ENCODE measurements around the gene HEBP2. TPM values are rescaled to one million over a fixed set of nuclear protein-coding genes. Genes with fewer than 3 reads are reported as not detected.

HEBP2 gene
- total and polyA plus RNA-seq, 2 experiments from 2014 or later = 25.6 to 118 TPM

DNA sequence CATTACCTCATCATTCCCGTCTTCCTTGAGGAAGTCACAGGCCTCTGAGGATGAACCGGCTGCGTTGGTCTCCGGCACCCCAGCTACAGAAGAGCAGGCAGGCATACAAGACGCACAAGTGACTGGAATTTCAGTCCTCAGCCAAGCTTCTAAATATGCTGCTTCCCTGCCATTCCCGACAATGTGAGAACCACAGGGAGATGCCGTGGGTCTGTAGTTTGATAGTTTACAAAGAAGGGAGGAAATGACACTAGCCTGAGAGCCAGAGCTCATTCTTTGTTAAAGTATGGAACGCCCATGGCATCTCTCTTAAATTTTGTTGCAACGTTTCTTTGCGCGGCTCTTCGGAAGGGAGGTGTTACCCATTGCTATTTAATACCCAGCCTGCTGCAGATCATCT lies 25.7 kb downstream of the HEBP2 start:
- H3K36me3 ChIP-seq (ENCODE audit: insufficient read depth) = no peaks in the 10 kb centered on the region
- Mint-ChIP-seq H3K27ac (0 out of 2 replicates have a peak overlapping the region, but pooled peaks have one; percentile 17), H3K27me3 (ENCODE audit: insufficient read depth, low read depth, poor library complexity) (peaks cover 2% of the 10 kb centered on the region), H3K36me3 (ENCODE audit: low read depth) (peaks cover 14% of the 10 kb centered on the region), H3K4me1 (peaks cover 19% of the 10 kb centered on the region), H3K4me3 (no peak overlapping the region), H3K9me3 (no peaks in the 10 kb centered on the region)
- ATAC-seq = peak; percentile 19; the same call in 1 of the 3 replicates
- H3K27me3 ChIP-seq (ENCODE audit: insufficient read depth) = no peaks in the 10 kb centered on the region
- H3K9me2 ChIP-seq (ENCODE audit: insufficient read depth) = no peaks in the 10 kb centered on the region
- 0 out of 2 replicates have a peak, but pooled peaks cover 7% of the 10 kb centered on the region for H3F3A ChIP-seq (replicated peaks; ENCODE audit: low read depth)
- H3K27ac ChIP-seq (ENCODE audit: low read depth) = 0 out of 2 replicates have a peak overlapping the region, but pooled peaks have one; percentile 2
- H3K4me1 ChIP-seq (ENCODE audit: insufficient read depth) = no peaks in the 10 kb centered on the region
- no peak overlapping the region for H3K4me2 ChIP-seq
- DNase-seq (ENCODE audit: low spot score) = peak; percentile 8
- H3K4me3 ChIP-seq = no peak overlapping the region
- TF ChIP-seq EZH2phosphoT487 (IDR thresholded peaks at IDR 0.05; ENCODE audit: unreplicated experiment) = no peak
- no peak for TF ChIP-seq EZH2 (IDR thresholded peaks at IDR 0.05; ENCODE audit: low read depth, unreplicated experiment)
- no peak for TF ChIP-seq ZNF114 (CRISPR knock-in tag; IDR thresholded peaks at IDR 0.05)
- TF ChIP-seq POLR2AphosphoS5 (IDR thresholded peaks at IDR 0.05; ENCODE audit: low read depth) = no peak
- TF ChIP-seq, protein P1, sequence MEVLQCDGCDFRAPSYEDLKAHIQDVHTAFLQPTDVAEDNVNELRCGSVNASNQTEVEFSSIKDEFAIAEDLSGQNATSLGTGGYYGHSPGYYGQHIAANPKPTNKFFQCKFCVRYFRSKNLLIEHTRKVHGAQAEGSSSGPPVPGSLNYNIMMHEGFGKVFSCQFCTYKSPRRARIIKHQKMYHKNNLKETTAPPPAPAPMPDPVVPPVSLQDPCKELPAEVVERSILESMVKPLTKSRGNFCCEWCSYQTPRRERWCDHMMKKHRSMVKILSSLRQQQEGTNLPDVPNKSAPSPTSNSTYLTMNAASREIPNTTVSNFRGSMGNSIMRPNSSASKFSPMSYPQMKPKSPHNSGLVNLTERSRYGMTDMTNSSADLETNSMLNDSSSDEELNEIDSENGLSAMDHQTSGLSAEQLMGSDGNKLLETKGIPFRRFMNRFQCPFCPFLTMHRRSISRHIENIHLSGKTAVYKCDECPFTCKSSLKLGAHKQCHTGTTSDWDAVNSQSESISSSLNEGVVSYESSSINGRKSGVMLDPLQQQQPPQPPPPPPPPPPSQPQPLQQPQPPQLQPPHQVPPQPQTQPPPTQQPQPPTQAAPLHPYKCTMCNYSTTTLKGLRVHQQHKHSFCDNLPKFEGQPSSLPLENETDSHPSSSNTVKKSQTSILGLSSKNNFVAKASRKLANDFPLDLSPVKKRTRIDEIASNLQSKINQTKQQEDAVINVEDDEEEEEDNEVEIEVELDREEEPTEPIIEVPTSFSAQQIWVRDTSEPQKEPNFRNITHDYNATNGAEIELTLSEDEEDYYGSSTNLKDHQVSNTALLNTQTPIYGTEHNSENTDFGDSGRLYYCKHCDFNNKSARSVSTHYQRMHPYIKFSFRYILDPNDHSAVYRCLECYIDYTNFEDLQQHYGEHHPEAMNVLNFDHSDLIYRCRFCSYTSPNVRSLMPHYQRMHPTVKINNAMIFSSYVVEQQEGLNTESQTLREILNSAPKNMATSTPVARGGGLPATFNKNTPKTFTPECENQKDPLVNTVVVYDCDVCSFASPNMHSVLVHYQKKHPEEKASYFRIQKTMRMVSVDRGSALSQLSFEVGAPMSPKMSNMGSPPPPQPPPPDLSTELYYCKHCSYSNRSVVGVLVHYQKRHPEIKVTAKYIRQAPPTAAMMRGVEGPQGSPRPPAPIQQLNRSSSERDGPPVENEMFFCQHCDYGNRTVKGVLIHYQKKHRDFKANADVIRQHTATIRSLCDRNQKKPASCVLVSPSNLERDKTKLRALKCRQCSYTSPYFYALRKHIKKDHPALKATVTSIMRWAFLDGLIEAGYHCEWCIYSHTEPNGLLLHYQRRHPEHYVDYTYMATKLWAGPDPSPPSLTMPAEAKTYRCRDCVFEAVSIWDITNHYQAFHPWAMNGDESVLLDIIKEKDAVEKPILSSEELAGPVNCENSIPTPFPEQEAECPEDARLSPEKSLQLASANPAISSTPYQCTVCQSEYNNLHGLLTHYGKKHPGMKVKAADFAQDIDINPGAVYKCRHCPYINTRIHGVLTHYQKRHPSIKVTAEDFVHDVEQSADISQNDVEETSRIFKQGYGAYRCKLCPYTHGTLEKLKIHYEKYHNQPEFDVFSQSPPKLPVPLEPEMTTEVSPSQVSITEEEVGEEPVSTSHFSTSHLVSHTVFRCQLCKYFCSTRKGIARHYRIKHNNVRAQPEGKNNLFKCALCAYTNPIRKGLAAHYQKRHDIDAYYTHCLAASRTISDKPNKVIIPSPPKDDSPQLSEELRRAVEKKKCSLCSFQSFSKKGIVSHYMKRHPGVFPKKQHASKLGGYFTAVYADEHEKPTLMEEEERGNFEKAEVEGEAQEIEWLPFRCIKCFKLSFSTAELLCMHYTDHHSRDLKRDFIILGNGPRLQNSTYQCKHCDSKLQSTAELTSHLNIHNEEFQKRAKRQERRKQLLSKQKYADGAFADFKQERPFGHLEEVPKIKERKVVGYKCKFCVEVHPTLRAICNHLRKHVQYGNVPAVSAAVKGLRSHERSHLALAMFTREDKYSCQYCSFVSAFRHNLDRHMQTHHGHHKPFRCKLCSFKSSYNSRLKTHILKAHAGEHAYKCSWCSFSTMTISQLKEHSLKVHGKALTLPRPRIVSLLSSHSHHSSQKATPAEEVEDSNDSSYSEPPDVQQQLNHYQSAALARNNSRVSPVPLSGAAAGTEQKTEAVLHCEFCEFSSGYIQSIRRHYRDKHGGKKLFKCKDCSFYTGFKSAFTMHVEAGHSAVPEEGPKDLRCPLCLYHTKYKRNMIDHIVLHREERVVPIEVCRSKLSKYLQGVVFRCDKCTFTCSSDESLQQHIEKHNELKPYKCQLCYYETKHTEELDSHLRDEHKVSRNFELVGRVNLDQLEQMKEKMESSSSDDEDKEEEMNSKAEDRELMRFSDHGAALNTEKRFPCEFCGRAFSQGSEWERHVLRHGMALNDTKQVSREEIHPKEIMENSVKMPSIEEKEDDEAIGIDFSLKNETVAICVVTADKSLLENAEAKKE (CRISPR knock-in tag; IDR thresholded peaks at IDR 0.05) = no peak
- TF ChIP-seq JUNB (IDR thresholded peaks at IDR 0.05; ENCODE audit: unreplicated experiment) = no peak
- no peak for TF ChIP-seq STAT1 (IDR thresholded peaks at IDR 0.05; ENCODE audit: unreplicated experiment)
- no peak for TF ChIP-seq NANOG (IDR thresholded peaks at IDR 0.05; ENCODE audit: borderline replicate concordance)
- no peak for TF ChIP-seq CREB1 (CRISPR knock-in tag; IDR thresholded peaks at IDR 0.05; ENCODE audit: low read depth)
- TF ChIP-seq, protein P2, sequence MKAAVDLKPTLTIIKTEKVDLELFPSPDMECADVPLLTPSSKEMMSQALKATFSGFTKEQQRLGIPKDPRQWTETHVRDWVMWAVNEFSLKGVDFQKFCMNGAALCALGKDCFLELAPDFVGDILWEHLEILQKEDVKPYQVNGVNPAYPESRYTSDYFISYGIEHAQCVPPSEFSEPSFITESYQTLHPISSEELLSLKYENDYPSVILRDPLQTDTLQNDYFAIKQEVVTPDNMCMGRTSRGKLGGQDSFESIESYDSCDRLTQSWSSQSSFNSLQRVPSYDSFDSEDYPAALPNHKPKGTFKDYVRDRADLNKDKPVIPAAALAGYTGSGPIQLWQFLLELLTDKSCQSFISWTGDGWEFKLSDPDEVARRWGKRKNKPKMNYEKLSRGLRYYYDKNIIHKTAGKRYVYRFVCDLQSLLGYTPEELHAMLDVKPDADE (IDR thresholded peaks at IDR 0.05) = no peak
- TF ChIP-seq ZNF331 (CRISPR knock-in tag; IDR thresholded peaks at IDR 0.05; ENCODE audit: low read depth) = no peak
- TF ChIP-seq, protein P3, sequence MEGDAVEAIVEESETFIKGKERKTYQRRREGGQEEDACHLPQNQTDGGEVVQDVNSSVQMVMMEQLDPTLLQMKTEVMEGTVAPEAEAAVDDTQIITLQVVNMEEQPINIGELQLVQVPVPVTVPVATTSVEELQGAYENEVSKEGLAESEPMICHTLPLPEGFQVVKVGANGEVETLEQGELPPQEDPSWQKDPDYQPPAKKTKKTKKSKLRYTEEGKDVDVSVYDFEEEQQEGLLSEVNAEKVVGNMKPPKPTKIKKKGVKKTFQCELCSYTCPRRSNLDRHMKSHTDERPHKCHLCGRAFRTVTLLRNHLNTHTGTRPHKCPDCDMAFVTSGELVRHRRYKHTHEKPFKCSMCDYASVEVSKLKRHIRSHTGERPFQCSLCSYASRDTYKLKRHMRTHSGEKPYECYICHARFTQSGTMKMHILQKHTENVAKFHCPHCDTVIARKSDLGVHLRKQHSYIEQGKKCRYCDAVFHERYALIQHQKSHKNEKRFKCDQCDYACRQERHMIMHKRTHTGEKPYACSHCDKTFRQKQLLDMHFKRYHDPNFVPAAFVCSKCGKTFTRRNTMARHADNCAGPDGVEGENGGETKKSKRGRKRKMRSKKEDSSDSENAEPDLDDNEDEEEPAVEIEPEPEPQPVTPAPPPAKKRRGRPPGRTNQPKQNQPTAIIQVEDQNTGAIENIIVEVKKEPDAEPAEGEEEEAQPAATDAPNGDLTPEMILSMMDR (conservative IDR thresholded peaks at IDR 0.05; ENCODE audit: low read depth in 2 of 2) = no peak
- TF ChIP-seq, protein P4, sequence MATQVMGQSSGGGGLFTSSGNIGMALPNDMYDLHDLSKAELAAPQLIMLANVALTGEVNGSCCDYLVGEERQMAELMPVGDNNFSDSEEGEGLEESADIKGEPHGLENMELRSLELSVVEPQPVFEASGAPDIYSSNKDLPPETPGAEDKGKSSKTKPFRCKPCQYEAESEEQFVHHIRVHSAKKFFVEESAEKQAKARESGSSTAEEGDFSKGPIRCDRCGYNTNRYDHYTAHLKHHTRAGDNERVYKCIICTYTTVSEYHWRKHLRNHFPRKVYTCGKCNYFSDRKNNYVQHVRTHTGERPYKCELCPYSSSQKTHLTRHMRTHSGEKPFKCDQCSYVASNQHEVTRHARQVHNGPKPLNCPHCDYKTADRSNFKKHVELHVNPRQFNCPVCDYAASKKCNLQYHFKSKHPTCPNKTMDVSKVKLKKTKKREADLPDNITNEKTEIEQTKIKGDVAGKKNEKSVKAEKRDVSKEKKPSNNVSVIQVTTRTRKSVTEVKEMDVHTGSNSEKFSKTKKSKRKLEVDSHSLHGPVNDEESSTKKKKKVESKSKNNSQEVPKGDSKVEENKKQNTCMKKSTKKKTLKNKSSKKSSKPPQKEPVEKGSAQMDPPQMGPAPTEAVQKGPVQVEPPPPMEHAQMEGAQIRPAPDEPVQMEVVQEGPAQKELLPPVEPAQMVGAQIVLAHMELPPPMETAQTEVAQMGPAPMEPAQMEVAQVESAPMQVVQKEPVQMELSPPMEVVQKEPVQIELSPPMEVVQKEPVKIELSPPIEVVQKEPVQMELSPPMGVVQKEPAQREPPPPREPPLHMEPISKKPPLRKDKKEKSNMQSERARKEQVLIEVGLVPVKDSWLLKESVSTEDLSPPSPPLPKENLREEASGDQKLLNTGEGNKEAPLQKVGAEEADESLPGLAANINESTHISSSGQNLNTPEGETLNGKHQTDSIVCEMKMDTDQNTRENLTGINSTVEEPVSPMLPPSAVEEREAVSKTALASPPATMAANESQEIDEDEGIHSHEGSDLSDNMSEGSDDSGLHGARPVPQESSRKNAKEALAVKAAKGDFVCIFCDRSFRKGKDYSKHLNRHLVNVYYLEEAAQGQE (IDR thresholded peaks at IDR 0.05; ENCODE audit: unreplicated experiment) = no peak
- no peaks in the 10 kb centered on the region for H4K20me1 ChIP-seq (replicated peaks; ENCODE audit: insufficient read depth)
- H2AFZ ChIP-seq = no peak overlapping the region
- H3K79me2 ChIP-seq (replicated peaks; ENCODE audit: insufficient read depth) = no peaks in the 10 kb centered on the region
